ENCODE data around the gene ITPK1. TPM values are rescaled to one million over a fixed set of nuclear protein-coding genes. Genes with fewer than 3 reads are reported as not detected.

ITPK1 gene
- total and polyA plus RNA-seq, 2 experiments from 2014 or later, result 35.9 to 101 TPM

GRCh38 chr14:93122826-93123225, 7.1 kb upstream of the ITPK1 start:
- H3K4me2 ChIP-seq, result no peak overlapping the region
- no peak overlapping the region for H3K4me3 ChIP-seq
- TF ChIP-seq ETS1 (IDR thresholded peaks at IDR 0.05), result no peak
- TF ChIP-seq NANOG (IDR thresholded peaks at IDR 0.05; ENCODE audit: borderline replicate concordance), result no peak
- TF ChIP-seq EZH2phosphoT487 (IDR thresholded peaks at IDR 0.05; ENCODE audit: unreplicated experiment), result no peak
- no peak for TF ChIP-seq STAT1 (IDR thresholded peaks at IDR 0.05; ENCODE audit: unreplicated experiment)
- TF ChIP-seq ZNF331 (CRISPR knock-in tag; IDR thresholded peaks at IDR 0.05; ENCODE audit: low read depth), result no peak
- no peak for TF ChIP-seq REST (IDR thresholded peaks at IDR 0.05; ENCODE audit: unreplicated experiment)
- no peak for TF ChIP-seq POLR2AphosphoS5 (IDR thresholded peaks at IDR 0.05; ENCODE audit: low read depth)
- TF ChIP-seq EZH2 (IDR thresholded peaks at IDR 0.05; ENCODE audit: low read depth, unreplicated experiment), result no peak
- TF ChIP-seq JUNB (IDR thresholded peaks at IDR 0.05; ENCODE audit: unreplicated experiment), result no peak
- no peak for TF ChIP-seq CTCF (conservative IDR thresholded peaks at IDR 0.05; ENCODE audit: low read depth in 2 of 2)
- TF ChIP-seq ZNF114 (CRISPR knock-in tag; IDR thresholded peaks at IDR 0.05), result no peak
- TF ChIP-seq ZNF462 (CRISPR knock-in tag; IDR thresholded peaks at IDR 0.05), result no peak
- TF ChIP-seq CREB1 (CRISPR knock-in tag; IDR thresholded peaks at IDR 0.05; ENCODE audit: low read depth), result no peak
- no peaks in the 10 kb centered on the region for H3K9me3 Mint-ChIP-seq
- no peak for DNase-seq (ENCODE audit: low spot score)
- H3K27me3 ChIP-seq (ENCODE audit: insufficient read depth), result no peaks in the 10 kb centered on the region
- no peaks in the 10 kb centered on the region for H3K9me2 ChIP-seq (ENCODE audit: insufficient read depth)
- H3K27ac Mint-ChIP-seq, result no peak overlapping the region
- peaks cover 14% of the 10 kb centered on the region for H3K27me3 Mint-ChIP-seq (ENCODE audit: insufficient read depth, low read depth, poor library complexity)
- no peaks in the 10 kb centered on the region for H3F3A ChIP-seq (replicated peaks; ENCODE audit: low read depth)
- H3K36me3 Mint-ChIP-seq (ENCODE audit: low read depth), result no peaks in the 10 kb centered on the region; the same call in 2 of the 3 replicates
- H3K27ac ChIP-seq (ENCODE audit: low read depth), result no peak overlapping the region
- no peak for ATAC-seq
- no peaks in the 10 kb centered on the region for H3K36me3 ChIP-seq (ENCODE audit: insufficient read depth)
- no peaks in the 10 kb centered on the region for H3K4me1 ChIP-seq (ENCODE audit: insufficient read depth)
- no peak overlapping the region for H2AFZ ChIP-seq
- no peaks in the 10 kb centered on the region for H4K20me1 ChIP-seq (replicated peaks; ENCODE audit: insufficient read depth)
- H3K4me3 Mint-ChIP-seq, result no peak overlapping the region
- H3K4me1 Mint-ChIP-seq, result no peaks in the 10 kb centered on the region
- no peaks in the 10 kb centered on the region for H3K79me2 ChIP-seq (replicated peaks; ENCODE audit: insufficient read depth)

Data from GM23338 (cell line).